HFF-Myc (cell line): ENCODE measurements around the gene SH3PXD2A.

Source experiments
- DNase-seq: peaks from one replicate; pipeline ENCODE4 v3.0.0-alpha.2; 2011; ENCODE audit warnings: low read depth; ENCODE audit errors: extremely low read depth
- H3K4me3 ChIP-seq: replicated peaks from 2 replicates; pipeline ENCODE4 v1.5.1; 2011; ENCODE audit warnings: low read depth, mild to moderate bottlenecking, control low read depth, low read length
- TF ChIP-seq, protein P1 (sequence below): IDR thresholded peaks from 2 replicates; pipeline ENCODE4 v1.5.1; 2012; ENCODE audit warnings: mild to moderate bottlenecking, low read depth, low read length, control low read depth; ENCODE audit errors: missing control alignments

The SH3PXD2A gene

DNA sequence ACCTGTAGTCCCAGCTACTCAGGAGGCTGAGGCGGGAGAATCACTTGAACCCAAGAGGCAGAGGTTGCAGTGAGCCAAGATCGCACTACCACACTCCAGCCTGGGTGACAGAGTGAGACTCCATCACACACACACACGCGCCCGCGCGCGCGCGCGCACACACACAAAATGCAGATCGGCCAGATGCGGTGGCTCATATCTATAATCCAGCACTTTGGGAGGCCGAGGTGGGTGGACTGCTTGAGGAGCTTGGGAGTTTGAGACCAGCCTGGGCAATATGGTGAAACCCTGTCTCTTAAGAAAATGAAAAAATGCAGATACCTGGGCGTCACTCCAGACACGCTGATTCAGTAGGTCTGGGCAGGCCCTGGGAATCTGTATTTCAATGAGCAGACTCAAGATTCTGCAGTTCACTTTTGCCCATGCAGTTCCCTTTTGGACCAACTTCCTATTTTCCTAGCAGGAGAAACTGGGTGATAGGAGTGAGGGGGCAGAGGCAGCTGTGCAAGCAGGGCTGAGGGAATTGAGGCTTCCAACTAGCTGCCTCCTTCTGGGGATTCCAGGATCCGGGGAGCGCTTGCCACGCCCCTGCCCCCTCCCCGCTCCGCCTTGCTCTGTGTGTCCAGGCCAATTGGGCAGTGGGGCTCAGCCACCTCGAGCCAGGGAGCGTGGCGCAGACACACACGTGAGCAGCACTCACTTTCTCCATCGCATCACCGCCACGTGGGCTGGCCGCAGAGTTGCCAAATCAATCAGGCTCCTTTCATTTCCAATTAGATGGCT lies 173.6 kb downstream of the SH3PXD2A start:
- no peak for DNase-seq
- no peak overlapping the region for H3K4me3 ChIP-seq
- TF ChIP-seq, protein P1, sequence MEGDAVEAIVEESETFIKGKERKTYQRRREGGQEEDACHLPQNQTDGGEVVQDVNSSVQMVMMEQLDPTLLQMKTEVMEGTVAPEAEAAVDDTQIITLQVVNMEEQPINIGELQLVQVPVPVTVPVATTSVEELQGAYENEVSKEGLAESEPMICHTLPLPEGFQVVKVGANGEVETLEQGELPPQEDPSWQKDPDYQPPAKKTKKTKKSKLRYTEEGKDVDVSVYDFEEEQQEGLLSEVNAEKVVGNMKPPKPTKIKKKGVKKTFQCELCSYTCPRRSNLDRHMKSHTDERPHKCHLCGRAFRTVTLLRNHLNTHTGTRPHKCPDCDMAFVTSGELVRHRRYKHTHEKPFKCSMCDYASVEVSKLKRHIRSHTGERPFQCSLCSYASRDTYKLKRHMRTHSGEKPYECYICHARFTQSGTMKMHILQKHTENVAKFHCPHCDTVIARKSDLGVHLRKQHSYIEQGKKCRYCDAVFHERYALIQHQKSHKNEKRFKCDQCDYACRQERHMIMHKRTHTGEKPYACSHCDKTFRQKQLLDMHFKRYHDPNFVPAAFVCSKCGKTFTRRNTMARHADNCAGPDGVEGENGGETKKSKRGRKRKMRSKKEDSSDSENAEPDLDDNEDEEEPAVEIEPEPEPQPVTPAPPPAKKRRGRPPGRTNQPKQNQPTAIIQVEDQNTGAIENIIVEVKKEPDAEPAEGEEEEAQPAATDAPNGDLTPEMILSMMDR = no peak

DNA sequence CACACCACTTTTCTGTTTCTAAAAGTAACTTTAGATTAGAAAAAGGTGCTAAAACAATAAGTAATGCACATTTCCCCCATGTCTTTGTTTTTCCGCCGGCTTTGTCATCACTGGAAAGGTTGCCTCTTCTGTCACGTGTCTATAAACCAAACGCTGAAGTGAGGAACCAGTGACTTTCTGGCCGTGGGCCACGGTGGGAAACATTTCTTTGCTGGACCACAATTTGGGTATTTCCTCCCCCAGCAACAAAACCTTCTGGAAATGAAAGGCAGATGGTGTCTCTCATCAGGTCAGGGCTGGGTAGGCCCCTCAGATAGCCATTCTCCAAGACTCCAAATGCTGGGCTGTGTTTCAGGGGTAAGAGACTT lies 174.5 kb downstream of the SH3PXD2A start:
- no peak overlapping the region for H3K4me3 ChIP-seq
- DNase-seq = no peak
- TF ChIP-seq, protein P1 = no peak

DNA sequence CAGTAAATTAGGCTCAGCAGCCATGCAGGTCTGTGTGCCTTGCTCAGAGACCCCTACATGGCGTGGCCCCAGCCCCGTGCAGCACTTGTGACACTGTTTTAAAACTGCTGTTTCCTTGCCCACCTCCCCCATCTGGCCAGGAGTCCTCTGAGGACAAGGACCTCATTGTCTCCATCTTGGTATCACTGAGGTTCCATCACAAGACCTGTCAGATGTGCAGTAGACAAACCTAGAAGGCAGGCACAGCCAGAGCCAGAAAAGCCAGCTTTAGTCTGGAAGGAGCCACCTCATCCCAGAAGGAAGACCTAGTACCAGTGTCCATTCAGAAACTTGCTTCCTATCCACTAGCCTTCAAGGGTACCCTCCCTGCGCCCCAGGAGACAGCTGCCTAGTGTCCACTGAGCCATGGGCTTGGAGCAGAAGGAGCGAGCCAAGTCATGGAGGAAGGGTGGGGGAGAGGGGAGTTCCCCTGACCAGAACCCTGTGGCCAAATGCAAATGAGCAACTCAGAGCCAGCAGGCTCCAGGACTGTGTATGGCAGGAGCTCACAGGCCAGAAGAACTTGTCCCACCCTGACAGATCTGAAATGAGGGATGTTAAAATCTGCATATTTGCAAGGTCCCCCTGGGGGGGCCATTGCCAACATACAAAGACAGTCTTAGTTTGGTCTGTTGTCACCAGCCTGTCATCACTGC lies 176.1 kb downstream of the SH3PXD2A start:
- no peak for DNase-seq
- TF ChIP-seq, protein P1 = no peak
- H3K4me3 ChIP-seq = no peak overlapping the region

DNA sequence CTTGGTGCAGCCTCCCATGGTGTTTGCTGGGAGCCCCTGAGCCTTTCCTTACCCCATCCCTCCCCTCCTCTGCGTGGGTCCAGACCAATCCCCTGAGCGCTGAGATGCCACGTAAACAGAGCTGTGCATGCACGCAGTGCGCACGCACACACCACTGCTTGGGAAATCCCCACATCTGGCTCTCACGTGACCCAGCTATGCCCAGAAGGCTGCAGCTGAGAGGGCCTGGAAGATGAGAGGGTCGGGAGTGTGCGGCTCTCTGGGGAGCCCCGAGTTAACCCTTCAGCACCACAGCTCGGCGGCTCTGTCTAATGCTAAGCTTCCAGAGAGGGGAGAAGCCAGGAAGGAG lies 177.2 kb downstream of the SH3PXD2A start:
- H3K4me3 ChIP-seq = peak overlapping the region; percentile 57
- TF ChIP-seq, protein P1 = no peak
- peak; percentile 98 for DNase-seq

GRCh38 chr10:103677486-103678177 lies 177.7 kb downstream of the SH3PXD2A start:
- TF ChIP-seq, protein P1 = no peak
- no peak for DNase-seq
- H3K4me3 ChIP-seq = peak overlapping the region; percentile 57

GRCh38 chr10:103676851-103677417 lies 178.4 kb downstream of the SH3PXD2A start:
- TF ChIP-seq, protein P1 = no peak
- H3K4me3 ChIP-seq = peak overlapping the region; percentile 57
- no peak for DNase-seq
